GM18868 (cell line): ENCODE data around the gene CFAP57.
A peak's percentile ranks its signal among the peaks of the same experiment; 100 is the strongest.
"Not testable (repeated sequence)": the region's sequence is repeated elsewhere in the genome, so short reads cannot be mapped to it uniquely, and the experiment has no call there.

Experiments used
- ATAC-seq: cut with Tn5 transposase; IDR thresholded peaks from one replicate; pipeline ENCODE4 v1.9.1; 2021; ENCODE audit warnings: mild to moderate bottlenecking, moderate library complexity; ENCODE audit not compliant: unreplicated experiment

Gene CFAP57

DNA sequence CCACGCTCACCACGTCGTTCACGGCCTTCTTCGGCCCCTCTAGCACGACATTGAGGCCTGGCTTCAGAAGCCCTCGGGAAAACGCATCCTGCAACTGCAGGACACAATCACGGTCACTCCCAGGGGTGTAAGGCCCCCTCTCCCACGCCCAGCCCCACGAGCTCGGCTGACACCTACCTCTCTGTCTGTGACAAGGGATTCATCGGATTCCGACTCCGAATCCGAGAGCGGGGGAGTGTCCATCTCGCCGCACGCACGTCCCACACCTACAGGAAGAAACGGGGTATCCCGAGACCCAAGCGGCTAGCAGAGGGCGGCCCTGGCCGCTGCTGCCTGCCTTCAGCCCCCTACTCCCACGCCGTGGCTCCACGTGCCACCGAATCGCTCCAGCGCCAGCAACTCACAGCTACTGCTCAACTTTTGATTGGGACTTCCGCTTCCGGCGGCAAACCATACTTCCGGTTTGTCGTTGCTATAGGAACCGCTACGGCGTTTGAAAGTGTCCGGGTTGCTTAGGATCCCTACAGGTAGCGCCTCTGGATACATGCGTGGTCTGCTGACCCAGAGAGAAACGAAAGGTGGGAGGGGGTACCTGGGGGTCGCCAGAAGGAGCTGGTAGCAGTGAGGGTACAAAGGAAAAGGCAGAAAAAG is at the start of gene CFAP57, which contains the start of gene EBNA1BP2:
CFAP57 (plus strand) TSS at position 455 of the 651 bp plus-strand sequence. CDS start 424 bp downstream, outside the sequence.
EBNA1BP2 (minus strand) TSS at position 415 of the 651 bp plus-strand sequence; CDS start at position 243, 172 bp downstream.
- ATAC-seq, result peak; percentile 88

DNA sequence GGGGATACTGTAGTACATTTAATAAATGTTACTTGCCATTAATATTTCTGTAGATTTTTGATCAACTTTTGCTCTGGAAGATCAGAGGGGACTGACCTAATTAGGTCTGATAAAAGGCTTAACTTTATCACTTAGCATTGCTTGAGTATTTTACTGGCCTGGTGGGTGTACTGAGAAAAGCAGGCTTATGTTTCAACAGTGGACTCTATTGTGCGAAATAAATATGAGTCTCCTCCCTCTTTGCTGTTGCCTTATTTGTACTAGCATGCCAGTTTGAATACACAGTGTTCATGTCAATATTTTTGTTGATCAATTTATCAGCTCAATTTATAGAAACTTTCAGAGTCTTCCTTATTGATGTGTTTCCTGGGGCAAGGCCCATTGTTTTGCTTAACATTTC is 49.1 kb upstream of the CFAP57 start:
- ATAC-seq, result no peak

DNA sequence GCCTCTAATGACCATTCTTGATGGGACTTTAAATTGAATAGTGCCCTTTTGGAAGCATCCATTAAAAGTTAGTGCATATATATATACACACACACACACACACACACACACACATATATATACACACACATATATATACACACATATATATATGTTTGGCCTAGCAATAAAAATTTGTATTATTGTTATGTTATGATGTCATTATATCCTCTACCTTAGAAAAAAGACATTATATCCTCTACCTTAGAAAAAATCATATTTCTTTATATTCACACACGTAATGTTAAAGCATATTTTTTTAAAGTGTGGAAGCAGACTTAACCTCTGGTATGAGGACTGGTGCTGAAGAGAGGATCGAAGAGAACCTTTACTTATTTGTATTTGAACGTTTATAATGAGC is 43.3 kb upstream of the CFAP57 start:
- ATAC-seq, result no peak

DNA sequence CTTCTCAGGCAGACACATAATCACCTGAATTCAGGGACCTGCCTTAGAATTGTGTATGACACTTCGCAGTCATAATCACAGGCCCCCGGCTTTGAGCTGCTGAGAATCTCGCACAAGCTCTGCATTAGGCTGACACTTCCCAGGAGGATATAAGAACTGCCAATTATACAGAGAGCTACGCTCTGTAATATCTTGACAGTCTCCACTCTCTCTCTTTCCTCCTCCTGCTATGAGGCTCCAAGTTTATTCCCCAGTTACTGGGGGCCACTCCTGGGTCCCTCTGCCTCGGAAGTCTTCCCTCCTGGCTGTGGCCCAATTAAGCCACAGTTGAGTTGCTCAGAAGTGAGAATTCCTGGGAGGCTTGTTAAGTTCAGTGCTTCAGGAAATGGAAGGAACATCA is 42.7 kb upstream of the CFAP57 start:
- ATAC-seq, result no peak

DNA sequence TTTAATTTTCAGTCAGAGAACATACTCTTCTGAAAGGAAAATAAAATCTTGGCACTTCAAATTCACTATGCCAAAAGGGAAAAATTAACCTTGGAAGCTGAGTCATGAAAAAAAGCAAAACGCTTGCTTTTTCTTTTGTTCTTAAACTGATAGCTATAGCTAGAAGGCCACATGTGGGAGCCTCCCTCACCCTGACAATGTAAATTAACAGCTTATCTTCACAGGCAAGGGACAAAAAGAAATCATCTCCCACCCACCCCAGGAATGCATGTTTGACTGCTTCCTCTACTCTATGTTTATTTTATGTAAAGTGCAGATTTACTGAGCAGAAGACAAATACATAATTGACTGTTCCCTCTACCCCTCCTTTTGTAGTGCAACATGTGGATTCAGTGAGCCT is 38.1 kb upstream of the CFAP57 start:
- ATAC-seq, result no peak

DNA sequence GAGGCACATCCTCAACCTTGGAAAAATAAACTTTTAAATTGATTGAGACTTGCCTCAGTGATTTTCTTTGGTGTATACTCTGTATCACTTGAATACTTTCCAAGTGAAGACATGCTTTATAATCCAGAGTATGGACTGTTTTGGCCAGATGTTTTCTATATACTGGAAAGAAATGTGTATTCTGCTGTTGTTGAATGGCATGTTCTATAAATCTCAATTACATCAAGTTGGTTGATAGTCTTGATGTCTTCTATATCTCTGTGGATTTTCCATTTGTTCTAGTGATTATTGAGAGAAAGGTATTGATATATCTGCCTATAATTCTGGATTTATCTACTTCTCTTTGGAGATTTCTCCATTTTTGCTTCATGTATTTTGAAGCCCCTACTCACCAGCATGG is 37.5 kb upstream of the CFAP57 start:
- no peak for ATAC-seq

DNA sequence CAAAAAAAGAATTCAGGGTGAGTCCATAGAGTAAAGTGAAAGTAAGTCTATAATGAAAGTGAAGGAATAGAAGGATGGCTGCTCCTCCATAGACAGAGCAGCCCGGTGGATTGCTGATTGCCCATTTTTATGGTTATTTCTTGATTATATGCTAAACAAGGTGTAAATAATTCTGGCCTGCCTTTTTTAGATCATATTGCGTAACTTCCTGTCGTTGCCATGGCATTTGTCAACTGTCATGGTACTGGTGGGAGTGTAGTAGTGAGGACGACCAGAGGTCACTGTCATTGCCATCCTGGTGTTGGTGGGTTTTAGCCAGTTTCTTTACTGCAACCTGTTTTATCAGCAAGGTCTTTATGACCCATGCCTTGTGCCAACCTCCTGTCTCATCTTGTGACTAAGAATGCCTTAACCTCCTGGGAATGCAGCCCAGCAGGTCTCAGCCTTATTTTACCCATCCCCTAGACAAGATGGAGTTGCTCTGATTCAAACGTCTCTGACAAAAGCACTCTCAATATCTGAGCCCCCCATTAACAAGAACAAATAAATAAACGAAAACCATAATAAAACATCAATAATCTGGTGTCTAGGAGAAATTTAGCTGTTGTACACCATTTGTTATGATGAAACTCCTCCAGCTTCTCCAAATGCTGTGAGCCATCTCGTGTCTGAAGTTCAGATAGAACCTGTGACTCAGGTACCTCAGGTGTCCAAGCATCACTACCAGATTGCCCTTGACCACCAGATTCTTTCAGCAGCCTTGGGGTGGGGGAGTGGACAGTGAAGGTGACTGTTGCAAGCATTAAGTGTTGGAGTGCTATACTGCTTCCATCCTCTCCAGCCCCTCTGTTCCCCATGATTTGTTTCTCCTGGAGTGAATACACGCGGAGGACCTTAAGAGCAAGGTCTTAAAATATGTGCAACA is 36.0 kb upstream of the CFAP57 start:
- no peak for ATAC-seq

DNA sequence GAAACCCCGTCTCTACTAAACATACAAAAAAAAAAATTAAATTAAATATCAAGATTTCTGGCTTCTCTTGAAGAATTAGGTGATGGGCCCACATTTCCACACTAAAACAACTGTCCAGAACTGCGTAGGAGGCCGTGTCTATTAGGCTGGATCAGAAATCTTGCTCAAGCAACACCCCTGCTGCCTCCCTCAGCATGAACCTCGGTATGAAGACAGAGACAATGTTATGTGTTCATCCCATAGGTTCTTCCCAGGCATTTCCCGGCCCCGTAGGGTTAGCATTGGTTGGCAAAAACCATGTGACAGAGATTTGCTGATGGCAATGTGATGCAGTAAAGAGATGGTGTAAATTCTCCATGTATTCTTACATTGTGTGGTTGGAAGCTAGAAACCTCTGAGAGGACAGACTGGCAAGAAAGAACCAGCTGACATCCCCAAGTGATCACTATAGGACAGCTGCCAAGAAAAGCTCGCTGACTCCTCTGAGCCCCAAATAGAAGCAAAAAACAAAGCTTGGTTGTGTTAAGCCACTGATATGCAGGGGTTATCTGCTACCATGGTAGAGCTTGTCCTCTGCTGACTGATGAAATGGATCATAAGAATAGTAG is 34.6 kb upstream of the CFAP57 start:
- ATAC-seq, result no peak

DNA sequence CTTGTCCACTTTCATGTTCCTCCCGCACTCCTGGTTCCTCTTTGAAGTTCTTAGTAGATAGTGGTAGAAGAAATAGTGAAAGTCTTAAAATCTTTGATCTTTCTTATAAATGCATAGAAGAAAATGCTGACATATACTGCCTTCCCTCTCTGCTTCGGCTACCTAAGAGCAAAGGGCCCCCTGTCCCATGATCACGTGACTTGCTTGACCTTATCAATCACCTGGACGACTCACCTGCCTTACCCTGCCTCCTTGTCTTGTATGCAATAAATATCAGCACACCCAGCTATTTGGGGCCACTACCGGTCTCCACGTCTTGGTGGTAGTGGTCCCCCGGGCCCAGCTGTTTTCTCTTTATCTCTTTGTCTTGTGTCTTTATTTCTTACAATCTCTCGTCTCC is 32.8 kb upstream of the CFAP57 start:
- ATAC-seq, result not testable (repeated sequence)

DNA sequence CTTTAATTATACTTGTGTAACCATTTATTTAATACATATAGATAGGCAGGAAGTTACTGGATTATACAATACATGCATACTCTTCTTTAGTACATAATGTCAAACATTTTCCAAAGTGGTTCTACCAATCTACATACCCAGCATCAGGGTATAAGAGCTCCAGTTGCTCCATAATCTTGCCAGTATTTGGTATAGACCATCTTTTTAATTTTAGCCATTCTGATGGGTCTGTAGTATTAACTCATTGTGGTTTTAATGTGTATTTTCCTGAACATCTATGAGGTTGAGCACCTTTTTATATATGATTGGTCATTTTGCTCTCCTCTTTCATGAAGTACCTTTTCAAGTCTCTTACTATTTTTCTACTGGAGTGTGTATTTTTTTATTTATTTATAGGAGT is 32.1 kb upstream of the CFAP57 start:
- ATAC-seq, result no peak

DNA sequence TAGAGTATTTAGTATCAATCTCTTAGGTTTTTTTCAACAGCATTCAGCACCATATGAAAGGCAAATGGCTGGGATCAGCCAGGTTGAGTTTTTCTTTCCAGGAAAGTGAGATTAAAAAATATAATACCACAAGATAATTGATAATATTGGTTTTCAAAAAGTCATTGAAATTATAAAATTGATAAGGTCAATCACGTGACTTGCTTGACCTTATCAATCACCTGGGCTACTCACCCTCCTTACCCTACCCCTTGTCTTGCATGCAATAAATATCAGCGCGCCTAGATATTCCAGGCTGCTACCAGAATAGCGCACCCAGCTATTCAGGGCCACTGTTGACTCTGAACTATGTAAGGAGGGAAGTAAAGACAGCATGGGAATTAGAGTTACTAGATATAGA is 31.5 kb upstream of the CFAP57 start:
- ATAC-seq, result no peak

DNA sequence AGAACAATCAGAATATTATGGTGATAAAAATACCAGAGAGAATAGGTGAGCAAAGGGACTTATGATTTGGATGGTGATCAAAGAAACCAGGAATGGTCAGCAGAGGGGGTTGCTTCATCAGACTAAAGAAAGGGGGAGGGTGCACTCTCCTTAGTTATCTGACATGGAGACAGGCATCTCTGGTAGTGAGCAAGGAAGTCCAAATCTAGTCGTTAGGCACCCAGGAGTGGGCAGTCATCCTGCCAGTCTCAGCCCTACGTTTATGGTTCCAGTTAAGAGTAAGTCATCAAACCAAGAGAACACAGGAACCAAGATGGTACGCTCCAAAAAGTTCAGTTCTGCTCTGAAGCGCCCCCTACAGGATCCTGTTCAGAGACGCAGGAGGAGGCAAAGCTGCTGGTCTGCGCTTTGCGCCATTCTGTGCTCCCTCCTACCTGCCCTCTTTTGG is 28.7 kb upstream of the CFAP57 start:
- no peak for ATAC-seq

DNA sequence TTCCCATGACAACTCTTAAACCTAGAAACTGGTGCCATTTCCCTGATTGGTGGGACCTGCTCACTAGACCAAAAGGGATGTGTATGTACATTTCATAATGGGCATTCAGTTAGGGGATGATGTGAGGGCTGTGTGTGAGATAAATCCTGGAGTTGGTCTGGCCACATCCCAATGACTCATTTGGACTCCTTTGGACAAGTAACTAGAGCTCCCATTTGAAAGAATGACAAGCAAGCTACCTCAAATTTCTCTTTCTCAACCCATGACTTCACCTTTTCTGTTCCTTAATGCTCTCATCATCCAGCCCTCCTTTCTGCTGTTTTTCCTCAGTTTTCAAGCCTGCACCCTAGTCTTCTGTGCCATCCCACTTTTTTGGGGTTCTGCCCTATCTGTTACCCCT is 27.9 kb upstream of the CFAP57 start:
- no peak for ATAC-seq

DNA sequence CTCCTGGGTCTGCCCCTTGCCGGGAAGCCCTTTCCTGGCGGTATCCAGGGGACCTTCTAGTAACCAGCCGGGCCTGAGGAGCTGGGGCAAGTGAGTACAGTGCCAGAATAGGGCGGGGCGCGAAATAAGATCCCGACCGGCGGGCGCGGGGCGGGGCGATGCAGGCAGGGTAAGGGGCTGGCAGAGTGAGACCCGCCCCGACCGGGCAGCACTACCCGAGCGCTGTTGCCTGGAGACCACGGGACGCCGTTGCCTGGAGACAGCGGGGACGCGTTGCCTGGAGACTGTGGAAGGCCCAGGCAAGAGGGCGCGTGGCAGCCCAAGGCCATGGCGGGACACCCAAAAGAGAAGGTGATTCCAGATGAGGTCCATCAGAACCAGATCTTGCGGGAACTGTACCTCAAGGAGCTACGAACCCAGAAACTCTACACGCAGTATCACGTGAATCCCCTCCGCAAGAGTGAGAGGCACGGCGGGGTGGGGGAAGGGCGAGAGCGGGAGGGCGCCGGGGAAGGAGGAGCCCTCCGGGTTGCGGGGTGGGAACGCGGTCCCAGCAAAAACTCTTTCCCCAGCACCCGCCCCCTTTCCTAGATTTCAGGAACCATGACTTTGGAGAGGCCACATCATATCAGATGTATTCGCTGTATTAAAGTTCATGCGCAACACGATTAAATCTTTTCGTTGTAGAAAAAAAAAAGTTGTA is 24.4 kb upstream of the CFAP57 start:
- ATAC-seq, result no peak

DNA sequence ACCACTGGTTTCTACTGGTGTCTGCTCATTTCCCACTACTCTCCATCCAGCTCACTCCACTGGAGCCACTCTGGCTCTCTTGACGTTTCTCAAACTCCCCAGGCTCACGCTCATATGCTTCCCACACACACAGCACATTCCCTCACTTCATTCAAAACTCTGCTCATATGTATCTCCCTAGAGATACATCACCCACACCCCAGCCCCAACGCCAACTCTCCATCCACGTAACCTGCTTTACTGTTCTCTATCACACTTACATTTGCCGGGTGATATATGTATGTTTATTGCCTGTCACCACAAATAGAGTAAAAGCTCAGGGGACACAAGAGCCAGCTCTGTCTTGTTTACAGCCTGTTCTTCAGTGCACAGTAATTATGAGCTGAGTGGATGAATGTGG is 22.2 kb upstream of the CFAP57 start:
- no peak for ATAC-seq

DNA sequence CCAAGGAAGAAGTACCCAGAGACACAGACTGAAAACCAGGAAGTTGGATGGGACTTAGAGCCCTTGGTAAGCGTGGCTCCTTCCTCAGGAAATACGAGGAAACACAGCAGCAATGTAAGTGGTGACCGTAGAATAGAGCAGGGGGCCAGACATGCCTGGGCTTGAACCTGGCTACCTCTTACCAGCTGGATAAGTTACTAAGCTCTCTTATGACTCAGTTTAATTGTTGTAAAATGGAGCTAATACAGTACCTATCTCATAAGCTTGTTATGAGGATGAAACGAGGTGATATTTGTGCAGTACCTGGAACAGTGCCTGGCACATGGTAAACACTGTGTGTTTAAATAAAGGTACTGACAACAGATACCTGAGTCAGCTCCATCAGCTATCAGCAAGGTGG is 19.3 kb upstream of the CFAP57 start:
- ATAC-seq, result no peak

DNA sequence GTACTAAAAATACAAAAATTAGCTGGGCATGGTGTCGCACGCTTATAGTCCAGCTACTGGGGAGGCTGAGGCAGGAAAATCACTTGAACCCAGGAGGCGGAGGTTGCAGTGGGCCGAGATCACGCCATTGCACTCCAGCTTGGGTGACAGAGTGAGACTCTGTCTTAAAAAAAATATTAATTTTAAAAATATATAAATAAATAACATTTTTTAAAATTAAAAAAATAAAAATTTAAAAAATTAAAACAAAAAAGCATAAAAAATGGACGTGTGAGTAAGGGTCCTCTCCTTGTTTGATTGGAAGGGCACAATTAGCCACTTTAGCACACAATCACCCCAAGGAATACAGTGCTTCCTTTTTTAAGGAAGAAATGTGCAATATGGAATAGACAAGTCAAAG is 18.7 kb upstream of the CFAP57 start:
- no peak for ATAC-seq

DNA sequence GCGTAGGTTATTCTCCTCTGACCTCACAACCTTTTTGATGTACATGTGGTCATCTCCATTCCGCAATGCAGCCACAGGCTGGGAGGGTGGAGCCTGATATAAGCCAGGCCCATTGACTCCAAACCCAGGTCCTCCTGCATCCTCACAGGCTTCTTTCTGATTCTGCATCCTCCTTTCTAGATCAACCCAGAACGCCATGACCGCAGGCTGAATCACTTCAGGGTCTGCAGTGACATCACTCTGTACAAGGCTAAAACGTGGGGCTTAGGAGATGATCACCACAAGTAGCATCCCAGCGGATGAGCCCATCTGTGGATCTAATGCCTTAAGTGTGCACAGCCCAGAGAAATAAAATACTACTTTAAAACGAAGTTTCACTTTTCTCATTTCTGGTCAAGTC is 16.1 kb upstream of the CFAP57 start:
- no peak for ATAC-seq

DNA sequence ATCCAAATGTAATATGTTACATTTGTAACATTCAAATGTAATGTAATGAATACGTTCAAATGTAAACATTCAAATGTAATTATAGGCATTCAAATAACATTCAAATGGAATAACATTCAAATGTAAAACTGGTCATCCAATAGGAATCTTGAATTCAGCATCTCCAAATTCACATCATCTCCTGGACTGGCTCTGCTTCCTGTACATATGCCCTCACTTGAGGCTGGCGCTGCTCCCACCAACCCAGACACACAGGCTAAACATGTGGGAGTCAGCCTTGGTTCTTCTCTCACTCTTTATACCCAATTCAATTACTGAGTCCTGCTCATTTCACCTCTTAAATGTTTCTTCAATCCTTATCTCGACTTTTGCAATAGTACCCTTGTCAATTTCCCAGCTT is 7.0 kb upstream of the CFAP57 start:
- ATAC-seq, result no peak

DNA sequence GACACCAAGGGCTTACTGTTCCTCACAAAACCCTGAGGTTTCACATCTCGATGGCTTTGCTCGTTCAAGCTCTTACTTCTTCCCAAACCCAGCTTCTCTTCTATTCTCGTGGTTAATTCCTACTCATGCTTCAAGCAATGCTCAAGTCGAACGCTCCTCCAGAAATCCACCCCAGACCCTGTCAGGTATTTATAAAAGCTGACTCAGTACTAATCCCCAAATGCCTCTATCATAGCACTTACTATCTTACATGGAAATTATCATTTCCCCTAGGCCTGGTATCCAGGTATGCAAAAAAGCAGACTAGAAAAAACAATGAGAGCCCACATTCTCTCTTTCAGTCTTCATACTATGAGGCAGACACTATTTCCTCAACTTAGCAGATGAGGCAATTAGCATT is 6.4 kb upstream of the CFAP57 start:
- no peak for ATAC-seq

DNA sequence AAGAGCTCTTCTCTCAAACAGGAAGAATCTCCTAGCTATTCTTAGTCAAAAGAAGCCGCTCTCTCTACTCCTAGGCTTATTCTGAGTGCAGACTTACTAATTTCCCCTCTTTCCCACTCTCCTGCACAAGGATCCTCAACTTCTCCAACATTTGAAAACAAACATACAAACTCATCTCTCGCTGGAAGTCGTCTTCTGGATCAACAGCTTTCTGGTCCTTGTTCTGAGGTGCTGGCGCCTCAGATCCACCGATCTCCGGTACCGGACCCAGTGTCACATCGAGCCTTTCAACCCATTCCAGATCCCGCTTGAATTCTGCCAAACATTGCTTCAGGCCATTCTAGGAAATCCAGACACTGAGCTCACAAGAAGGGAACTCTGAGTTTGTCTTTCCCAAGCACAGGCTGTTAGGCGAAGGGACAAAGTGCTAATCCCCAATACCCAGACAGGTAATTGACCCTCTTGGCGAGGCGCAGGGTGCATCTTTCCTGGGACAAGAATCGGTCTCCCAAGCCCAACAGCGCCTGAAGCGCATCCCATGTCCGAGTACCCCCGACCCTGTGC is 736 bp upstream of the CFAP57 start:
- no peak for ATAC-seq
